Neural cell (in vitro differentiated cells): ENCODE data around the gene SLC38A11.

Source experiments
- EP300 ChIP-seq: fragments of 450-650 bp; conservative IDR thresholded peaks from 2 replicates; pipeline ENCODE4 v1.6.1; 2014; ENCODE audit warnings: antibody characterized with exemption, mild to moderate bottlenecking, moderate library complexity; ENCODE audit not compliant: poor library complexity, severe bottlenecking
- EZH2 ChIP-seq: fragments of 200-600, 300-800 bp; shearing (Covaris generic), sonication (generic); IDR thresholded peaks from 2 replicates; pipeline ENCODE4 v1.6.1; 2014; ENCODE audit warnings: antibody characterized with exemption, low read length, borderline replicate concordance, mild to moderate bottlenecking; ENCODE audit not compliant: insufficient read depth, poor library complexity, severe bottlenecking
- POLR2AphosphoS5 ChIP-seq: IDR thresholded peaks from 2 replicates; pipeline ENCODE4 v1.6.1; 2012
- RAD21 ChIP-seq: fragments of 450-650 bp; conservative IDR thresholded peaks from 2 replicates; pipeline ENCODE4 v1.6.1; 2014; ENCODE audit warnings: antibody characterized with exemption, mild to moderate bottlenecking, moderate library complexity
- TAF1 ChIP-seq: IDR thresholded peaks from 2 replicates; pipeline ENCODE4 v1.6.1; 2012; ENCODE audit warnings: low read depth
- TF ChIP-seq, protein P1 (sequence below): fragments of 450-650 bp; IDR thresholded peaks from 2 replicates; pipeline ENCODE4 v1.5.1; 2014; ENCODE audit warnings: antibody characterized with exemption, mild to moderate bottlenecking, moderate library complexity; ENCODE audit not compliant: poor library complexity, severe bottlenecking
- TF ChIP-seq, protein P2 (sequence below): IDR thresholded peaks from 2 replicates; pipeline ENCODE4 v1.6.1; 2012; ENCODE audit warnings: borderline replicate concordance

DNA sequence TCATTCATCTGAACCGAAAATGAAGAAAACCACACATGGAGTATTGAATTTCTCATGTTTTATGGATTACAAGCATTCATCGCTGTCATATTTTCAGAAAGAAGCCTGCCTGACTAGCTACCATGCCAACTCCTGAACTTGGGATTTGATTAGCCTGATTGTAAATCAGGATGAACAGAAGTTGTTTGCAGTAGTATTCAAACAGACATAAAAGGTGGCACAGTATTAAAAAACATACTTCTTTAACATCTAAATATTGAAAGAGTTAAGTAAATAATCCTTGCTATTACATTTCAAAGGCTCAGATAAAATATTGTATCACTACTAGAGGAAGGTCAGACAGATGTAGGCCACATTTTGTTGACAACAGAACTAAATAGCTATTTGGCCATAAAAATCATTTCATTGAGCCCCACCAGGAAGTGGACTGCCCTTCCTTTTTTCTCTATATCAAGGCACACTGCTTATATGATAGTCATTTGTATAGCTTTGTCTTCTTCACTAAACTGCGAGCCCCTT, 21.6 kb downstream of the SLC38A11 start:
- TF ChIP-seq, protein P1, sequence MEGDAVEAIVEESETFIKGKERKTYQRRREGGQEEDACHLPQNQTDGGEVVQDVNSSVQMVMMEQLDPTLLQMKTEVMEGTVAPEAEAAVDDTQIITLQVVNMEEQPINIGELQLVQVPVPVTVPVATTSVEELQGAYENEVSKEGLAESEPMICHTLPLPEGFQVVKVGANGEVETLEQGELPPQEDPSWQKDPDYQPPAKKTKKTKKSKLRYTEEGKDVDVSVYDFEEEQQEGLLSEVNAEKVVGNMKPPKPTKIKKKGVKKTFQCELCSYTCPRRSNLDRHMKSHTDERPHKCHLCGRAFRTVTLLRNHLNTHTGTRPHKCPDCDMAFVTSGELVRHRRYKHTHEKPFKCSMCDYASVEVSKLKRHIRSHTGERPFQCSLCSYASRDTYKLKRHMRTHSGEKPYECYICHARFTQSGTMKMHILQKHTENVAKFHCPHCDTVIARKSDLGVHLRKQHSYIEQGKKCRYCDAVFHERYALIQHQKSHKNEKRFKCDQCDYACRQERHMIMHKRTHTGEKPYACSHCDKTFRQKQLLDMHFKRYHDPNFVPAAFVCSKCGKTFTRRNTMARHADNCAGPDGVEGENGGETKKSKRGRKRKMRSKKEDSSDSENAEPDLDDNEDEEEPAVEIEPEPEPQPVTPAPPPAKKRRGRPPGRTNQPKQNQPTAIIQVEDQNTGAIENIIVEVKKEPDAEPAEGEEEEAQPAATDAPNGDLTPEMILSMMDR = no peak
- TF ChIP-seq RAD21 (no peak), TAF1 (no peak), EZH2 (no peak), POLR2AphosphoS5 (no peak), EP300 (no peak)
- TF ChIP-seq, protein P2, sequence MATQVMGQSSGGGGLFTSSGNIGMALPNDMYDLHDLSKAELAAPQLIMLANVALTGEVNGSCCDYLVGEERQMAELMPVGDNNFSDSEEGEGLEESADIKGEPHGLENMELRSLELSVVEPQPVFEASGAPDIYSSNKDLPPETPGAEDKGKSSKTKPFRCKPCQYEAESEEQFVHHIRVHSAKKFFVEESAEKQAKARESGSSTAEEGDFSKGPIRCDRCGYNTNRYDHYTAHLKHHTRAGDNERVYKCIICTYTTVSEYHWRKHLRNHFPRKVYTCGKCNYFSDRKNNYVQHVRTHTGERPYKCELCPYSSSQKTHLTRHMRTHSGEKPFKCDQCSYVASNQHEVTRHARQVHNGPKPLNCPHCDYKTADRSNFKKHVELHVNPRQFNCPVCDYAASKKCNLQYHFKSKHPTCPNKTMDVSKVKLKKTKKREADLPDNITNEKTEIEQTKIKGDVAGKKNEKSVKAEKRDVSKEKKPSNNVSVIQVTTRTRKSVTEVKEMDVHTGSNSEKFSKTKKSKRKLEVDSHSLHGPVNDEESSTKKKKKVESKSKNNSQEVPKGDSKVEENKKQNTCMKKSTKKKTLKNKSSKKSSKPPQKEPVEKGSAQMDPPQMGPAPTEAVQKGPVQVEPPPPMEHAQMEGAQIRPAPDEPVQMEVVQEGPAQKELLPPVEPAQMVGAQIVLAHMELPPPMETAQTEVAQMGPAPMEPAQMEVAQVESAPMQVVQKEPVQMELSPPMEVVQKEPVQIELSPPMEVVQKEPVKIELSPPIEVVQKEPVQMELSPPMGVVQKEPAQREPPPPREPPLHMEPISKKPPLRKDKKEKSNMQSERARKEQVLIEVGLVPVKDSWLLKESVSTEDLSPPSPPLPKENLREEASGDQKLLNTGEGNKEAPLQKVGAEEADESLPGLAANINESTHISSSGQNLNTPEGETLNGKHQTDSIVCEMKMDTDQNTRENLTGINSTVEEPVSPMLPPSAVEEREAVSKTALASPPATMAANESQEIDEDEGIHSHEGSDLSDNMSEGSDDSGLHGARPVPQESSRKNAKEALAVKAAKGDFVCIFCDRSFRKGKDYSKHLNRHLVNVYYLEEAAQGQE = no peak
